Ammon's horn (tissue), 1 donor: ENCODE results near the gene RNF150.

ENCODE experiments used
- DNase-seq: peaks from one replicate; pipeline ENCODE4 v3.0.0-alpha.2; 2016; ENCODE audit warnings: low spot score

RNF150 gene

DNA sequence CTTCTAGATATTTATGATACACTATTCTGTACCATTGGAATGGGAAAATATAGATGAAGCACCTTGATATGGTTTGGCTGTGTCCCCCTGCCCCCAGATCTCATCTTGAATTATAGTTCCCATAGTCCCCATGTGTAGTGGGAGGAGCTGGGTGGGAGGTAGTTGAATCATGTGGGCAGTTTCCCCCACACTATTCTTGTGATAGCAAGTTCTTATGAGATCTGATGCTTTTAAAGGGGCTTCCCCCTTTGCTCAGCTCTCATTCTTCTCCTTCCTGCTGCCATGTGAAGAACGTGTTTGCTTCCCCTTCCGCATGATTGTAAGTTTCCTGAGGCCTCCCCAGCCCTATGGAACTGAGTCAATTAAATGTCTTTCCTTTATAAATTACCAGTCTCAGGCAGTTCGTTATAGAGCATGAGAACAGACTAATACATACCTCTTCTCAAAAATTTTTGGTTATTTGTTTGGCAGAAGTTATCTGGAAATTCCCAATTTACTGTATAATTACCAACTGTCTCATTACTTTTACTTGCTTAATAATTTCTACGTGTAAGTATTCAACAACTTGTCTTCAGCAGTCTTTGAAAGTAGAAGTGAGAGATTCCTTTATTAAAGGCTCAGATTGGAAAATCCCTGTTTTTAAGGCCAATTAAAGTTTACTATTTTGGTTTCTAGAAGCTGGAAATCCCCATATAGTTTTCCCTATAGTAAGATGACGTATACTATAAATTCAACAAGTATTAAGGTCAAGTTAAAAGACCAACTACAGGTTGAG is 152.7 kb downstream of the RNF150 start:
- DNase-seq, result no peak

DNA sequence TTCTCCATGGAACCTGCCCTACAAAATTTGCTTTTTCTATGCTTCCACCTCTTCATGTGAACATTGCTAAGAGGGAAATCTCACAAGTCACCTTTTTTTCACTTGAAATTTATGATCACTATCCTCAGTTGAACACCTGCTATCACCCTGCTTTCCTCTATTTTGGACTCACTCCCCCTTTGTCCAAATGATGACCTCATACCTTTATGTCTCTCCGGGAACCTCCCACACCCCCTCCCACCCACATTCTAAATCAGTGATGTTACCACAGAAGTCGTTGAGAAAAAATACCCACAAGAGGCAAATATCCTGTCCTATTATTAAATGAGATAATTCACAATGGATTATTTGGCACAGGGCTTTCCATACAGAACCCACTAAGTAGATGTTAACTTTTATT is 156.5 kb downstream of the RNF150 start:
- DNase-seq, result no peak

DNA sequence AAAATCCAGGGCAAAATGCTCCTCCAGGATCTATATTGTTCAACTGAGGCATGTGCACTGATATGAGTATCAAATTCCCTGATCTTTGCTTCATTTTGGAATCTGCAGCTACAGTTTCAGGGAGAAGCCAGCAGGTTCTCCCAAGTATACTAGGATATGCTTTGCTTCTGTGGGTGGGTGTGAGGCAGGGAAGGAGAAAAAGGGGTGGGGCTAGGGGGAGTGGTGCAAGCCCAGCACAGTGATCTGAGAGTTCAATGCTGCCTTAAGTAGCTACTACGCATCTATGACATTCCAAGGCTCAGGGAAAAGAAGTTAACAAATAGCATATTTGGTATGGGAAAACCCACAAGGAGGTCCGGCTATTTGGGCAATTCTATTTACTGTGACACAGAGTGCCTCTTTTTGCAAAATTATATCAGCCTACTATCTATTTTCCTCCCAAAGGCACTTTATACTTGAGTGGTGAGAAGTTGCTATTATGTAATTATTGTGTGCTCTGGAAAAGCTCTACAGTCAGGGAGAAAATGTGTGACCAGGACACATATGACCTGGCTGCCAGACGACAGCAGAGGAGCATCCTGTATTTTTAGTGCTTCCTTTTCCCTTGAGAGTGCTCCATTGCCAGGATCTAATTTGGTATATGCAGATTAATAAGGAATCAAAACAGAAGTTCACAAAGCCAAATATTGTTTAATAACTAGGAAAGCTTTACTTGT is 162.0 kb downstream of the RNF150 start:
- no peak for DNase-seq

DNA sequence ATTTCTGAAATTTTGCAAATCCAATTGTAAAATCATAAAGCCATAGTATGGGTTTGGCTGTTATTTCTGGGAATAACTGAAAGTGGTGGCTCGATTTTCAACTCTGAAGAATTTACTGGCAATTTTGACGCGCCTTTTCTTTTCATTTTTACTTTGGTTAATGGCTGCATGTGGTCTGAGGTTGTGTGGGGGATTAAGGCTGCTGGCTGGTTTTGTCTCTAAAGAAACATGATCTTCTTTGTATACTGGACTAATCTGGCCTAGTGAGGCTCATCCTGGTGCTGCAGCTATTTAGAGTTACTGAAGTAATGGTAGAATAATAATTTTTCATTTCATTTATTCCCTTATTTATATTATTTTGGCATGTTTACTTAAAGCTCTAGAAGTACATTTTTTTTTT is 164.0 kb downstream of the RNF150 start:
- DNase-seq, result no peak

DNA sequence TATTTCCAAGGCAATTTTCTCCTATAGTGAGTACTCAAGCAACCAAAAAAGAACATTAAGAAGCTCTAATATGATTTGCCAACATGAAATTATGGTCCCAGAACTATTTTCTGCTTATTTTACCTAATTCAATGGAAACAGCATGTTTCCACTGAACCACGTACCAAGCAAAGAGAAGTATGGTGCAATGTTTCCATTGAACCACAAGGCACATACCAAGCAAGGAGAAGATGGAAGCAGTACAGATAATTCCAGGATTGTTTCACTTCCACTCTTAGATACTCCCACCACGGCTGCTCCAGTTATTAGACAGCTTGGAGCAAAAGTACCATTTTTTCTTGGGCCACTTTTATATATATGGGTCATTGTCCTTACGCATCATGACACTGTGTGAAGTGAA is 164.9 kb downstream of the RNF150 start:
- no peak for DNase-seq

DNA sequence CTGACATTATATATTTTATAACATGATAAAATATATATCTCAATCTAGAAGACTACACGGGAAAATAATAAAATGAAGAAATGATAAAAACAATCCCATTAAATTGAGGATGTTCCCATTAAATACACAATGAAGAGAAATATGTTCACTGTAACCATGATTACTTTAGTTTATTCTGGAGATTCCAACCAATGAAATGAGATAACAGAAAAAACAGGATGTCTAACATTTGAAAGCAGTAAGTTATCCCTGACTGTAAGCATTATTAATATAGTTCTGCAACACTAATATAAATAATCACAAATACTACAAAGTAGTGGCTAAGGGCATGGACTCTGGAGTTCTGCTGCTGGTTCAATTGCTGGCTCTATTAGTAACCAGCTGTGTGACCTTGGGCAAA is 169.4 kb downstream of the RNF150 start:
- DNase-seq, result no peak

DNA sequence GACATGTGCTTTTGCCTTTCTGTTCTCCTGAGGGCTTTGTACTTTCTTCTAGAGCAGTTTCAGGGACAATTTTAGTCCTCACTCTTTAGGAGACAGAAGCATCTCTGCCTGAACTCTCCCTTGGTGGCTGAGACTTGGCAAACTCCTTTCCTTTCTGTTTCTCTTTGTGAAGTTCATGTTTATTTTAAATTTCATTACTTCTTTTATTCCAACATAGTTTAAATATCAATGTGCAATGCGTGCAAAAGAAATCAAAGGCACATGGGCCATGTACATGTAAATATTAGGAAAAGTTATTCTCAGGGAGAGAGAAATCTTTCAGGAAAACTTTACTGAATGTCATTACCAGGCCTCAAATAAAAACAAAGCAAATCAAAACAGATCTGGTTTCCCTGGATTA is 177.6 kb downstream of the RNF150 start:
- no peak for DNase-seq

DNA sequence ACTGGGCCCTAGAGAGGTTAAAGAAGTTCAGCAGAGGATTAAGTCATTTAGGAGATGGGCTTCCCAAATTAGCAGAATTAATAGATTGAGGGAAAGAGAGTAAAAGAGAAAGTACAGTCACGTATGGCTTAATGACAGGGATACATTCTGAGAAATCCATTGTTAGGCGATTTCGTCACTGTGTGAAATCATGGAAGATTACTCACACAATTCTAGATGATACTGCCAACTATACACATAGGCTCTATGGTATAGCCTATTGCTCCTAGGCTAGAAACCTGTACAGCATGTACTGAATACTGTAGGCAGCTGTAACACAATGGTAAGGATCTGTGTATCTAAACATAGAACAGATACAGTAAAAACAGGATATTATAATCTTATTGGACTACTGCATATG is 180.6 kb downstream of the RNF150 start:
- no peak for DNase-seq

DNA sequence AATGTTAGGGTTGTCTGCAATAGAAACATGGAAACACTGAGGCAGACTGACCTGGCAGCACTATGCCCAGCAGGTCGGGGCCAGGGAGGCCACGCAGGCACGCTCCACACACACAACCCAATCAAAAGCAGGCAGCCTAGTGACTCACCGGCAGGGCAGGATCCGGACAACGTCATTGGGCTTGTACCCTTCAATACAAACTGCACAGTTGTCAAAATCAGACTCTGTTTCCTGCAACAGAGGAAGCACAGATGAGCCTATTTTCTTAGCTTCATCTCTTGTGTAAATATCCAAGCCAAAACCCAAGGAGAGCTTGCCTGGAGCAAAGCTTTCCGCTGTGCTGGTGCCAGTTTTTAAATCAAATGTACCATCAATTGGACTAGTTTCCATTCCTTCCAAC is 185.8 kb downstream of the RNF150 start:
- DNase-seq, result no peak

DNA sequence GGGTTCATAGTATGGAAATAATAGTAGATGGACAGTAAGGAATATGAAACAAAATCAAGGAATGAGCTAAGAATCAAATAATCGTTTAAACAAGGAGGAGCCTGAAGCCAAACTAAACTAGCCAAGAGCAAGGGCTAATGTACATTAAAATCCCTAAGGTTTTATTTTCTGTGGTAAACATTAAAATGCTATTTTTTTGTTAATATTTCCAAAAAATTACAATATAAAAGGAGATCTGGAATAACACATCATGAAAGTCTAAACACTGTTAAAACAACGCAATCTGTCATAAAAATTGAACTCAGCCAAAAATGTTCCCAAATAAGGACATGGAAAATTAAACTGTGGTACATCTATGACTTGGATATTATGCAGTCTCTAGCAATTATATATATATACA is 188.2 kb downstream of the RNF150 start:
- DNase-seq, result no peak

DNA sequence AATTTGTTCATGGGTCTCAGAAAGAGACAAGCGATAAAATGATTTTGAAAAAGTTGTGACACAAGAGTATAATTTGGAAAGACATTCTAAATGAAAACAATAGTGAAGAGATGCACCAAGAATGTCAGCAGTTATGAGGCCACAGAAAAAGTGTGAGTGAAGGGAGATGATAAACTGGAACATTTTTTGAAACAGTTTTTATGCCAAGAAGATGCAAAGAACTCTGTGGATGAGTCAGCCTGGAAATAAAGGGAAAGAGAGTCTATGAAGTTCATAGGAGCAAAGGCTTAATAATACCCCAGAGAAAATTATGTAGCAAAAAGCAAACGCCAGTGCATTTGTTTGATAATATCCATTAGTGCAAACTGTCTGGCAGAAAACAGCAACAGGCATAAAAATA is 188.7 kb downstream of the RNF150 start:
- no peak for DNase-seq

DNA sequence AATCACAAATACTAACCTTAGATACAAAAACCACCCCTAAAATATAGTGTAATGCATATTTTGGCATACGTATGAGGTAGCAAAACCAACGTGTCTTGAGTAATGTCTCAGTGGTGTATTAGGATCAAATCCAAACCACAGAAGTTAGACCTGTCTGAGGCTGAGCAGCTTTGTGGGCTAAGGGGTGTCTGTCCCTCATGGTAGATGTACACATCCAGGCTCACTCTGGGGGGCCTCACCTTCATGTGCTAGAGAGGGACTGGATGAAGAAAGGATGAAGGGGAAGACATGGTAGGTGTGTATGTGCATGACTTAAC is 189.1 kb downstream of the RNF150 start:
- no peak for DNase-seq

DNA sequence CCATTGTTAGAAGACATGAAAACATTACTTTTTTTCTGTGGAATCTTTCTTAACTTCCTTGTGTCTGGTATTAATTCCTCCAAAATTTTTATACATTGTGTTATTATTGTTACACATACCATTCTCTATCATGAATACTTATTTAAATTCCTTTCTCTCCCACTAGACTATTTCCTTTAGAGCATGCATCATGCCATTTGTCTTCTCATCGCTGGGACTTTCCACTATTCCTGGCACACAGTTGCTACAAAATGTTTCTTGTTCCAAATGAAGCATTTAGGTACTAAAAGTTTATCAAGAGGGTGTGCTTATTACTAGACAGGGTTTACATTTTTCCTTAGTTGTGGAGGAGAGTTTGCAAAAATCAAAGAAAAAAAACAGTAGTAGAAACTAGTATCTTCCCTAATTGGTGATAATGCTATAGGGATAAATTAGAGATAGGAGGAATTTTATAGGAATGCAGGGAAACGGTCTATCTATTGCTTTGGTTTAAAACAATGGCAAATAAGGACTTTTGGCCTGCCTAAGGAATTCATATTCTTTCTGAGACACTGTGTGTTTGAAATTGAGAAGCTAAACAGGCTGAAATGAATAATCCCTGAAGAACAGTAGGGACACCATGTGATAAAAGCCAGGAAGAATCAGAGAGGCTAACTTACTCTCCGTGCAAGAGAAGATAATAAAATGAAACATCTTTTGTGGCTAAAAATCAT is 189.6 kb downstream of the RNF150 start:
- no peak for DNase-seq

DNA sequence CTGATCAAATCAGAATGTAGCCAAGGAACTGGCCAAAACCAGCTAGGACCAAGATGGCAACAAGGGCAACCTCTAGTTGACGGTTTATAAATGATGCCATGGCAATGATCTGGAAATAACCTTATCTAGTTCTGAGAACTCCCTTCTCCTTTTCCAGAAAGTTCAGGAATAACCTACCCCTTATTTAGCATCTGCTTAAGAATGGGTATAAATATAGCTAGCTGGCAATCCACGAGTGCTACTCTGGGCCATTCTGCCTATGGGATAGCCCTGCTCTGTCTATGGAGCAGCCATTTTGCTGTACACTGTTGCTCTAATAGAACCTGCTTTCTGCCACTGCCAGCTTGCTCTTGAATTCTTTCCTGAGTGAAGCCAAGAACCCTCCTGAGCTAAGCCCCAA is 192.7 kb downstream of the RNF150 start:
- DNase-seq, result no peak

DNA sequence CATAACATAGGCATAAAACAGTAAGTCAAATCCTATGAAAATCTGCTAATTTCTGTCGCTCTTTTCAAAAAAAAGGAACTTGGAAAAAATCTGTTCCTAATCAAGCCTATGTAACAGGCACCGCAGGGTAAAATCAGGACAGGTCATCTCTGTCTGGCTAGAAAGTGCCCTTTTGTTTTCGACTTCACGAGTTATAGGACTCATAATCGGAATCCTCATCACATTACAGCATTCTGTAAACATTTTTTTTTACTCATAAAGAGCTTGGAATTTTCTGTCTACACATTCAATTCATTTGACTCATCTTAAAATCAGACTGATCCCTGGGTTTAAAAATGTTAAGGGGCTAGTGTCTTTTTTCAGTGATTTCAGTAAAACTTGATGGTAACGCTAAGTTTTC is 195.4 kb downstream of the RNF150 start:
- no peak for DNase-seq

DNA sequence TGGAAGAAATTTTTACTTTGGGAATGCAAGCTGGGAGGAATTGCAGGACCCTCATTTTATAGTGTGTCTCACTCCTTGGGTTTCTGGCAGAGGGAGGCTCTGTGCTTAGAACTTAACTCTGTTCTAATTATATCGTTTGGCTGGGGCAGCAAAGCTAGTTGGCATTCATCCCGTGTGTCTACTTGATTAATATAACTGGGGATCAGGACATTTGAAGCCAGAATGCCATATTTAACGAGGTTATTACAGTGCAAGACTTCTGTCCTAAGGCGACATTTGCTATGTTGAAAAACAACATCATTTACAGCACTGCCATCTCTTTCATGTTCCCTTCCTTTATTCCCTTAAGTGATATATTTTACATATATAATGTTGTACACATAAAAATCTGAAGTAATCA is 198.0 kb downstream of the RNF150 start:
- DNase-seq, result no peak

DNA sequence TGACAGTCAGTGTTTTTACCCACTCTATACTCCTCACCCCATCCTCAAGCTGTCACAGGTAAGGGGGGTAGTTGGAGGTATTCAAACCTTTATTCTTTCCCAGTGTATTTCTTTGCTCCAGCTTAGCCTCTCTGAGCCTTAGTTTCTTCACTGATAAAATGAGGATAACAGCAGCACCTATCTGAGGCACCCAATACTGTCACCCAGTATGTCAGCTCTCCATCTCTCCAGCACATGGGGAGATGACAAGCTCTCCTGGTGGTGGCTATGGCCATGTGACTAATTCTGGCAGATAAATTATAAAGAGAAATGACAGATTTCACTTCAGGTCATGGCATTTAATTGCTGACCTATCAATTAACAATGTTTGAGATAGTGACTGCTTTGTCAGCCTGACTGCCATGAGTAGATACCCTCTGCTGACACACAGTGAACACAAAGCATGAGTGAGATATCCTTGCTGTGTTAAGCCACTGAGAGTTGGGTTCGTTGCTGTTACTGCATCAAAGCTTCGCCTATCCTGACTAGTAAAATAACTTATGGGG is 200.7 kb downstream of the RNF150 start:
- DNase-seq, result no peak

DNA sequence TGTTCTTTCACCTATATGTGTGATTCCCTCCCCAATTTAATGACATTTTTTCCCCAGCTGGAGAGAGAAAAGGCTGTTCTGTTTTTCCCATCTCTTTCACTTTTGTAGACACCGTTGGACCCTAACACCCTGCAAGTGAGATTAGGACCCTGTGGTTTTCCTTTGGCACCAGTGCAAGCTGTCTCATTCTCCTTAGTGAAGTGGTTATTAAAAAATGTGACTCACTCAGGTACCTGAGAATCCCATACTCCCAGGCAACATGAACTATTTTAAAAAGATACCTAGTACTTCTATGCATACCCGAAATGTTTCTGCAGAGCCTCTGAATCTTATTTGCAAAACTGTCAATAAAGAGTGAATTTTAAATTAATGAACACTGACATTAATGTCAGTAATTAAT is 201.4 kb downstream of the RNF150 start:
- no peak for DNase-seq

DNA sequence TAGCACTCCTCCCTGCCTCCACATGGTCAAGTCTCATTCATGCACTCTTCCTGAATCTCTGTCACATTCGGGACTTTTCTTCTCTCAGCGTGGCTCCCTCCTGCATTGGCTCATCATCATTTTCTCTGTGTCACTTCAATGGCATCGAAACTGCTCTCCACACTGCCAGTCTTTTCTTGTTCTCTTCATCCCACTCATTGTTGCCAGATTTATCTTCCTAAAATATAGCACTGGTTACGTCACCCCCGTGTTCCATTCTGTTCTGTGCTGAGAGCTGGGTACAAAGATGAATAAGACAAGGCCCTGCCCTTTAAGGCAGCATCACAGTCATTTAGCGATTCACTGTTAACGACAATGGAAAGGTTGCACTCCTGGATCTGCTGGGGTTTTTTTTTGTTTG is 202.7 kb downstream of the RNF150 start:
- DNase-seq, result peak; percentile 72

DNA sequence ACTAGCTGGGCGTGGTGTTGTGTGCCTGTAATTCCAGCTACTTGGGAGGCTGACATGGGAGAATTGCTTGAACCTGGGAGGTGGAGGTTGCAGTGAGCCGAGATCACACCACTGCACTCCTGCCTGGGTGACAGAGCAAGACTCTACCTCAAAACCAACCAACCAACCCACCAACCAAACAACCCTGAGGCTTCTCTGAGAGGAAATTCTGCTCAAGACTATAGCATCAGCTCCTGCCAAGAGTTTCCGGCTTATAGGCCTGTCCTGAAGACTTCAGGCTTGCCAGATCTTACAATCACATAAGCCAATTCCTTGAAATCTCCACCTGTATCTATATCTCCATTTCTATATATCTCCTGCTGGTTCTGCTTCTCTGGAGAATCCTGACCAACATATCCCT is 203.3 kb downstream of the RNF150 start:
- DNase-seq, result no peak

DNA sequence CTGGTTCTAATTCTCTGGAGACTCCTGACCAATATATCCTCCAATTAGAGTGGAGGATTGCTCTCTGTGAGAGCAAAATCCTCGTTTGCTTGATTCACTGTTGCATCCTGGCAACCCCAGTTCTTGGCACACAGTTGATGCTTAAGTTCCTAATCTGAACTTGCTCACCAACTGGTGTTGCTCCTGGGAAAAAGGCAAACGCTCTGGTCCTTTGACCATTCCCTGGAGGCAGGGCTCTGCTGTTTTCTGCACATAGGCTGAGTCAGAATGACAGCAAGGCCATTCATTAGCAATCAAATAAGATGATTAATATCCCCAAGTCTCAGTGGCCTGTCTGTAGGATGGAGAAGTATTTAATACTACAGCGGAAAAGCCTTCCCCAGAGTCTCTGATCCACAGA is 204.4 kb downstream of the RNF150 start:
- peak; percentile 36 for DNase-seq

DNA sequence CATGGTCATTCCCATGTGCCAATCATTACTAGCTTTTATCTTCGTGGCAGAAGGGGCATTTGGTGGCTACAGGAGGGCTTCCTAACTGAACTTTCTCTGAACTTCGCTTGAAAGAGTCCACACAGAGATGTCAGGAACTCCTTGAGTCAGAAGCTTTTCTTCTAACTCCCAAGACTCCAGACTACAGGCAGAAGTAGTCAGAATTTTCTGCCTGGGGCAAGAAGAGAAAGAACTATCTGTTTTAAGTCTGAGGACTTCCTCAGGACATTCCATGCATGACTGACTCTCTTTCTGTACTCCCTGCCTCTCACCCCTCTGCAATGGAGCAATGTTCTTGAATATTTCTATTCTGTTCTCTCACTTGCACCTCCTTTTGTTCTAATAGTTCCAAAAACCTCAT is 206.6 kb downstream of the RNF150 start:
- no peak for DNase-seq

DNA sequence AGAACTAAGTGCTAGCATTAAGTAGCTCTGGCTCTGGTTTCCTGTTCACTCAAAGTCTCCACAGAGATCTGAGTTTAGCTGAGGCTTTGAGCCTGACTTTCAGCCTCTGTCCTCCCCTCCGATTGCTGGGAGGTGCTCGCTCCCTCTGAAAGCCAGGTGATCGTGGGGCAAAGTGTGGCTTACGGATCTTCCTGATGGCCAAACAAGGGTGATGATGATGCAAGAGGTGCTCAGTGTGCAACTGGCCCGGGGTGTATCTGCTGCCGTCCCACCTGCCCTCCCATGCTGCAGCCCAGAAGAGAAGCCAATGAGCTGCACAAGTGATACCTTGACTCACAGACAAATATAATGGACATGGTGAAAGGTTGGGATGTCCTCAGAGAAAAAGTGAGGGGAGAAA is 207.9 kb downstream of the RNF150 start:
- no peak for DNase-seq
